NCI-H748 treated with DMSO at 0.1 percent for 48 hours (cell line): ENCODE results near the gene MGLL.

ENCODE experiments used
- DNase-seq: peaks from one replicate; lab custom pipeline; 2025; lab: John Stamatoyannopoulos, UW

The MGLL gene

GRCh38 chr3:127674101-127674721 is 148.1 kb downstream of the MGLL start:
- no peak for DNase-seq

- no peak for DNase-seq
Measured at GRCh38 chr3:127673191-127674100, 148.9 kb downstream of the MGLL start.

GRCh38 chr3:127672429-127673190 is 149.7 kb downstream of the MGLL start, which contains the start of gene ABTB1:
TSS of gene ABTB1 (plus strand) at chr3:127672952. CDS start at chr3:127673026, 74 bp downstream.
- peak; percentile 35 for DNase-seq

- no peak for DNase-seq
Measured at GRCh38 chr3:127671523-127672428, 150.5 kb downstream of the MGLL start.

- DNase-seq, result no peak
Measured at GRCh38 chr3:127670761-127671522, 151.4 kb downstream of the MGLL start.

GRCh38 chr3:127670229-127670559 is 152.1 kb downstream of the MGLL start:
- DNase-seq, result no peak

GRCh38 chr3:127669541-127670228 is 152.6 kb downstream of the MGLL start:
- no peak for DNase-seq

- no peak for DNase-seq
Measured at GRCh38 chr3:127668906-127669305, 153.4 kb downstream of the MGLL start.

GRCh38 chr3:127667119-127667681 is 155.1 kb downstream of the MGLL start:
- DNase-seq, result no peak

- no peak for DNase-seq
Measured at GRCh38 chr3:127666676-127667075, 155.6 kb downstream of the MGLL start.

GRCh38 chr3:127665586-127665985 is 156.7 kb downstream of the MGLL start:
- no peak for DNase-seq

- no peak for DNase-seq
Measured at GRCh38 chr3:127665165-127665564, 157.2 kb downstream of the MGLL start.

- no peak for DNase-seq
Measured at GRCh38 chr3:127663151-127663550, 159.2 kb downstream of the MGLL start.

GRCh38 chr3:127662001-127662469 is 160.3 kb downstream of the MGLL start:
- DNase-seq, result no peak

GRCh38 chr3:127661600-127661999 is 160.7 kb downstream of the MGLL start:
- no peak for DNase-seq

- no peak for DNase-seq
Measured at GRCh38 chr3:127660621-127661251, 161.6 kb downstream of the MGLL start.

GRCh38 chr3:127658234-127658633 is 164.1 kb downstream of the MGLL start:
- DNase-seq, result no peak

- no peak for DNase-seq
Measured at GRCh38 chr3:127656906-127657305, 165.4 kb downstream of the MGLL start.

- no peak for DNase-seq
Measured at GRCh38 chr3:127655641-127656040, 166.7 kb downstream of the MGLL start.
